ENCODE measurements around the gene IFNGR2.

DNA sequence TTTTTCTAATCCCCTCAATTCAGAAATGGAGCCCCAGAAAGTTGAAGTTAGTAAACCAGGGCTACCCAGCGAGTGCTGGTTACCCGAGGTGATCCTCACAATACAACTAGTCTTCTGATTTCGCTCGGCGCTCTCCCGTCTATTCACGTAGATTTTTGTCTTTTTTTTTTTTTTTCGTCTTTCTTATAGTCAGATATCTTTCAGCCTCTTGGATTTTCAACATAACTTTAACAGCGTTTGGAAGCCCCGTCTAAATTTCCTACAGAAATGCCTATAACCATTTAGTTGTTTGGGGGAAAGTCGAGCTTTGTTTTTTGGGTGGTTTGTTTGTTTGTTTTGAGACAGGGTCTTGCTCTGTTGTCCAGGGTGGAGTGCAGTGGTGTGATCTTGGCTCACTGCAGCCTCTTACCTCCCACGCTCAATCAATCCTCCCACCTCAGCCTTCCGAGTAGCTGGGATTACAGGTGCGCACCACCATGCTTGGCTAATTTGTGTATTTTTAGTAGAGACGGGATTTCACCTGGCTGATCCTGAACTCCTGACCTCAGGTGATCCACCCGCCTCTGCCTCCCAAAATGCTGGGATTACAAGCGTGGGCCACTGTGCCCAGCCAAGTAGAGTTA is 77.4 kb downstream of the IFNGR2 start:
- no peak for TF ChIP-seq ZFP41 (tag by site-specific recombination; IDR thresholded peaks at IDR 0.05; ENCODE audit: borderline replicate concordance)
- TF ChIP-seq, protein P1, sequence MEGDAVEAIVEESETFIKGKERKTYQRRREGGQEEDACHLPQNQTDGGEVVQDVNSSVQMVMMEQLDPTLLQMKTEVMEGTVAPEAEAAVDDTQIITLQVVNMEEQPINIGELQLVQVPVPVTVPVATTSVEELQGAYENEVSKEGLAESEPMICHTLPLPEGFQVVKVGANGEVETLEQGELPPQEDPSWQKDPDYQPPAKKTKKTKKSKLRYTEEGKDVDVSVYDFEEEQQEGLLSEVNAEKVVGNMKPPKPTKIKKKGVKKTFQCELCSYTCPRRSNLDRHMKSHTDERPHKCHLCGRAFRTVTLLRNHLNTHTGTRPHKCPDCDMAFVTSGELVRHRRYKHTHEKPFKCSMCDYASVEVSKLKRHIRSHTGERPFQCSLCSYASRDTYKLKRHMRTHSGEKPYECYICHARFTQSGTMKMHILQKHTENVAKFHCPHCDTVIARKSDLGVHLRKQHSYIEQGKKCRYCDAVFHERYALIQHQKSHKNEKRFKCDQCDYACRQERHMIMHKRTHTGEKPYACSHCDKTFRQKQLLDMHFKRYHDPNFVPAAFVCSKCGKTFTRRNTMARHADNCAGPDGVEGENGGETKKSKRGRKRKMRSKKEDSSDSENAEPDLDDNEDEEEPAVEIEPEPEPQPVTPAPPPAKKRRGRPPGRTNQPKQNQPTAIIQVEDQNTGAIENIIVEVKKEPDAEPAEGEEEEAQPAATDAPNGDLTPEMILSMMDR (tag by site-specific recombination; IDR thresholded peaks at IDR 0.05), result no peak
- TF ChIP-seq, protein P2, sequence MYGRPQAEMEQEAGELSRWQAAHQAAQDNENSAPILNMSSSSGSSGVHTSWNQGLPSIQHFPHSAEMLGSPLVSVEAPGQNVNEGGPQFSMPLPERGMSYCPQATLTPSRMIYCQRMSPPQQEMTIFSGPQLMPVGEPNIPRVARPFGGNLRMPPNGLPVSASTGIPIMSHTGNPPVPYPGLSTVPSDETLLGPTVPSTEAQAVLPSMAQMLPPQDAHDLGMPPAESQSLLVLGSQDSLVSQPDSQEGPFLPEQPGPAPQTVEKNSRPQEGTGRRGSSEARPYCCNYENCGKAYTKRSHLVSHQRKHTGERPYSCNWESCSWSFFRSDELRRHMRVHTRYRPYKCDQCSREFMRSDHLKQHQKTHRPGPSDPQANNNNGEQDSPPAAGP (tag by site-specific recombination; IDR thresholded peaks at IDR 0.05), result no peak
- no peak for TF ChIP-seq KLF10 (tag by site-specific recombination; IDR thresholded peaks at IDR 0.05)
- no peak for TF ChIP-seq ZNF184 (tag by site-specific recombination; IDR thresholded peaks at IDR 0.05)
